D721Med (cell line): ENCODE results near the gene NT5C.

Source experiments
- DNase-seq: peaks from one replicate; pipeline ENCODE4 v3.0.0; 2011; ENCODE audit warnings: low spot score; ENCODE audit not compliant: insufficient read length
- FAIRE-seq: peaks from 2 replicates; lab custom pipeline; 2011; peaks lifted over from hg19 to GRCh38; lab: Jason Lieb, UNC
- CTCF ChIP-seq: IDR thresholded peaks from 2 replicates; pipeline ENCODE4 v1.5.1; 2012; ENCODE audit warnings: mild to moderate bottlenecking, control low read depth; ENCODE audit not compliant: insufficient read depth; ENCODE audit errors: missing control alignments

Gene NT5C

DNA sequence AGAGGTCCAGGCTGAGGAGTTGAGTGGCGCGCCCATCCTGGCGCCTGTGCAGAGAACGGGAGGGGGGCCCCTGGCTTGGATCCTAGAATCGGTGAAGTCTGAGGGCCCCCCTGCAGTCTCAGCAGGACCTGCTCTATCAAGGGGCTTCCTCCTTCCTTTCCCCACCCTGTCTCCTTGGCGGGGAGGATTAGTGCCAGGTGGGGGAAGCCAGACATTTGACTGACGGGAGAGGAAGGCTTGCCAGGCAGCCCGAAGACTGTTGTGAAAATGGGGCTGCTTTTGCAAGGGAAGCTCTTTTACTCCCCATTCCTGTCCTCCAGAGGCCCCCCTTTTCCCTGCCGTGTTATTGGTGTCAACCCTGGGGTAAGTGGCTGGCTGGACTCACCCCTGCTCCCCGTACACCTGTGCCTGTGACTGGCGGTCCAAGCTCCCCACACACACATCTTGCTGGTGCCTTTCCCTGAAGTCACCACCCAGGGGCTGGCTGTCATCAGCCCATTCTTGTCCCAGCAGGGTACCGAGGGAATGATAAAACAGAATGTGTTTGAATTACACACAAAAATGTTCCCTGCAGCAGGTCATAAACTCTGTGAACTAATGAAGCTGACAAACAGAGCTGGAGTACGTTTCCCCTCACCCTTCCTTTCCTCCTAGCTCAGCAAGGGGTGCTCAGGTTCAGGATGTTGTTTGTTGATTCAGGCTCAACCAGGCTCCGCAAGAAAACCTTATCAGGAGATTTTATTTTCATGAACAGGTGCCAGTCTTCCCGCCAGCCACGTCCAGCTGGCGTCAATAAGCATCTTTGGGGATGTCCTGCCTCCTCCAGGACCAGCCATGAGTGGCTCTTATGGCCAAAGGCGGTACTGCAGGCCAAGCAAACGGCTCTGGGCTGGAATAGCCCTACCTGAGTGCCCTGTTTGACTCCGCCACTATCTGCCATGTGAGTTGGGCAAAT lies 26.1 kb downstream of the NT5C start:
- peak; percentile 57 for TF ChIP-seq CTCF
- DNase-seq (peak; percentile 70), FAIRE-seq (no peak)

GRCh38 chr17:75103601-75104554 lies 27.7 kb downstream of the NT5C start:
- FAIRE-seq = no peak
- no peak for TF ChIP-seq CTCF
- no peak for DNase-seq

DNA sequence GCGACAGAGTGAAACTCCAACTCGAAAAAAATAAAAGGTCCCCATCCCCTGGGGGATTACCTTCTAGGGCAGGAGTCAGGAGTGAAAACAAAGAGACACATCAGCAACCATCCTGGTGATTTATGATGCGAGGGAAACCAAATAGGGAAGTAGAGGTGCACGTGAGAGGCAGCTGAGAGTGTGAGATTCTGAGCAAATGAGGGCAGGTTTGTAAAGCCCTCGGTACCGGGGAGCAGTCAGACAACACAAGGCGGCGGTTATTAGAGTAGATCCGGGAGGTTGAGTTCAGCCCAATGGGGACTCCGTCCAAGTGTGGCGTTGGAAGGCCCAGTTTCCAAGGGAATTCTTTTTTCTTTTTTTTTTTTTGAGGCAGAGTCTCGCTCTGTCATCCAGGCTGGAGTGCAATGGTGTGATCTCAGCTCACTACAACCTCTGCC lies 29.1 kb downstream of the NT5C start:
- no peak for FAIRE-seq
- DNase-seq = no peak
- TF ChIP-seq CTCF = no peak

GRCh38 chr17:75099881-75100595 lies 31.5 kb downstream of the NT5C start:
- DNase-seq (no peak), FAIRE-seq (no peak)
- no peak for TF ChIP-seq CTCF

DNA sequence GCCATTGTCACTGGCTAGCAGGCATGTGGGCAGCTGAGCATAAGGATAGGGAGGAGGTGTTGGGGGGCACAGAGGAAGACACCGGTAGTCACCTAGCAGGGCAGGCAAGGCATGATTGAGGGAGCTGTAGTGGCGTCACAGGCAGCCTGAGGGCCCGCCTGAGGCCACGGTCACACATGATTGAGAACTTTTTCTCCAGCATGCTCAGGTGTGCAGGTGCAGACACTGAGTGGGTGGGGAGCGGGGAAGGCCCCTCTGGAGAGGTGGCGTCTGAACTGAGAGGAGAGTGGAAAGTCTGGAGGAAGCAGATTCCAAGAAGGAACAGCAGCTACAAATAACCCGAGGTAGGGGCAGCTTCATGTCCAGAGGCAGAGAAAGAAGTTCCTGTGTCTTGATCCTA lies 32.7 kb downstream of the NT5C start:
- FAIRE-seq (no peak), DNase-seq (no peak)
- no peak for TF ChIP-seq CTCF

DNA sequence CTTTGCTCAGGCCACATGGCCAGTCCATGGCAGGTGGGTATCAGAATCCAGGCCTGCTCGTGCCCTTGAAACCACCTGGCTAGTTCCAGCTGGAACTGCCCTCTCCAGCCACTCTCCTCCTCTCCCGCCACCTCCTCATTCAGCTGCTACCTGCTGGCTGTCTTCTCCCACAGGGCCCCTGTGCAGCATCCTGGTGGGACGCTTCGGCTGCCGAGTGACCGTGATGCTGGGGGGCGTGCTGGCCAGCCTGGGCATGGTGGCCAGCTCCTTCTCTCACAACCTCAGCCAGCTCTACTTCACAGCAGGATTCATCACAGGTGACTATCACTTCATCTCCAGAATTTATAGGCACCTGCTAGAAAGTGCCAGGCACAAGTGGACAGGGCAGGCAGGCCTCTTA lies 33.7 kb downstream of the NT5C start:
- DNase-seq (no peak), FAIRE-seq (no peak)
- TF ChIP-seq CTCF = no peak
